ENCODE measurements around the gene RUNX1.
A peak's percentile ranks its signal among the peaks of the same experiment; 100 is the strongest.

Gene RUNX1

DNA sequence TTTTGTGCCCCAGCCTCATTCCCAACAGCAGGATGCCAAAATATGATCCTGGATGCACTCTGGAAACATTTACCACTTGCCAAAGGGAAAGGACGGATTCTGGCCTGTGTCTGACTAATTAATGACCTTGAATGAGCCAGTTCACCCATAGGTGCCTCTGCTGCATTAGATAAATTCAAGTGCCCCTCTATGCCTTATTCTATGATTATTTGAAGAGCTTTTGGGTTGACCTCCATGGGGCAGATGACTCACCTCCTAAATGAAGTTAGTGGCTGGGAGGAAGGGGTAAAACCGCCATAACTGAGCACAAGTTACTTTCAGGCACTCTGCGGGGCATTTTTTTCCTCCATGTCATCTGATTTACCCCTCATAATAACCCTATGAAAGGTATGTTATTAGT is 282.2 kb downstream of the RUNX1 start:
- no peak for DNase-seq

DNA sequence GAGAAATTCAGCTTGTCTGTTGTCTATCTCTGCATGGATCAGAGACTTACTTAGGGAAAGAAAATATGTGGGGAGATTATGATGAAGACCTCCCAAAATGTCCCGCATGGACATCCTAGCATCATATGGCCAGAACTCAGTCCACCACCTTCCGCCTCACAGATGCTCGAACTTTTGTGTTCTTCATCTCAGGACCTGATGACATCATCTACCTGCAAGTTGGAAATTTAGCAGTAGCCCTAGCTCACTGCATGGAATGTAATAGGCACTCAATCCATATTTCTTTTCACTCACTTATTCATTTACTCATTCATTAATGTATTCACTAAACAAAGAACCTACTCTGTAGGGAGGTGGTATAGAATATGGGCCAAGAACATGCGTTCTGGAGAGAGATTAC is 283.5 kb downstream of the RUNX1 start:
- DNase-seq, result no peak

DNA sequence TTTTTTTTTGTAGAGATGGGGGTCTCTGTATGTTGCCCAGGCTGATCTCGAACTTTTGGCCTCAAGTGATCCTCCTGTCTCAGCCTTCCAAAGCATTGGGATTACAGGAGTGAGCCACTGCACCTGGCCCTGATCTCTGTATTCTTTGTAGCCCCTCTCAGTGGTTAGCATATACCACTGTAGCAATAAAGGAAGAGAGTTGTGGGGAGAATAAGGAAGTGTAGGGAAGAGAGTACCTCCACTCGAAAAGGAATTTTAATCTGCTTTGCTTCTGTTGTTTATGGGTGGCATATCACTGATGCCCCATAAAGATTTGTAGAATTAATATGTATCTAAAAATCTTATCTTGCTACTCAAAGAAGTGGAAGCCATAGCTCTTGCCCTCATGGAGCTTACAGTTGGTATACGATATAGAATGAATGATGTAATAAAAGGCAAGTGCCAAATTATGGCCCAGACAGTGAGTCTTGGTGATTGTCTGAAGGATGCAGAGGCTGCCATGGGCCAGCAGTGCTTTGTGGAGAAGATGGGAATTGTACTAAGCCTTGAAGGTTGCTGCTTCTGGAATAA is 284.3 kb downstream of the RUNX1 start:
- no peak for DNase-seq

DNA sequence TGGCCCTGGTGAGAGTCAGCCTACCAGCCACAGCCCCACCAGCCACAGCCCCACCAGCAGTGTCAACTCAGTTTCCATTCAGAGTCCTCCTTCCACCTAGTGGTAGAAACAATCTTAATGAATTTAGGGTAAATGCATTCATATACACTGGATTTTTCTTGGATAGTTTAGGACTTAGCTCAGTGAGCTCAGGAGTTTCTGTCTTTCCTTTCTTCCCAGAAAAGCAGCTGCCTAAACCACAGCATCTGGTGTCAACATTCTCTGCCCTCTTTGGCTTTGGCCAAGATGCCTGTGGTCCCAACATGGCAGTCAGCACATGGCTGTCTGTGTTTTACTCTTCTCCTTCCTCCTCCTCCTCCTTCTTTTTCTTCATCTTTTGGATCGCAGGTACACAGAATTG is 286.3 kb downstream of the RUNX1 start:
- DNase-seq, result no peak

DNA sequence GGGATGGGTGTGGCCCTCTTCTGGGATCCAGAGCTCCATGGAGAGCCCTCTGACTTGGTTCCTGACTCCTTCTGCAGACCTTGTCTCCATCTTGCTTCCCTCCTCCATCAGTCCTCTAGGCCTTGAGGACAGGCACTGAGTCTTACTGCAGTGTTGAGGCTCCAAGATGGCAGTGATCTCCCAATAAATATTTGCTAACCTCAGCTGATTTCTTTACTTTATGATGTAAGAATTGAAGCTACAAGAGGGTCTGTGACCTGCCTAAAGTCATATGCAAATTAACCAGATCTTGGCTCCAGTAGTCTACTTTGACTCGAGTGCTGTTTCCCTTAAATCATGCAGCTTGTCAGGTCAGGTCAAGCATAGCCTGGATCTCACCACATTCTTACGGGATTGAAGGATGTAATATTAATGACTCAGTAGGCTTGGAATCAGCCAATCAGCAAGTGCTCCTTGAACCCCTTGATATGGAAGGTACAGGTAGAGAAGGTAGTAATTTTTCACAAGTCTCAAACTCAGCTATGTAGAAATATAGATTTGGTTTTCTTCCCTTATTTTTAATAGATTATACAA is 287.3 kb downstream of the RUNX1 start:
- no peak for DNase-seq

DNA sequence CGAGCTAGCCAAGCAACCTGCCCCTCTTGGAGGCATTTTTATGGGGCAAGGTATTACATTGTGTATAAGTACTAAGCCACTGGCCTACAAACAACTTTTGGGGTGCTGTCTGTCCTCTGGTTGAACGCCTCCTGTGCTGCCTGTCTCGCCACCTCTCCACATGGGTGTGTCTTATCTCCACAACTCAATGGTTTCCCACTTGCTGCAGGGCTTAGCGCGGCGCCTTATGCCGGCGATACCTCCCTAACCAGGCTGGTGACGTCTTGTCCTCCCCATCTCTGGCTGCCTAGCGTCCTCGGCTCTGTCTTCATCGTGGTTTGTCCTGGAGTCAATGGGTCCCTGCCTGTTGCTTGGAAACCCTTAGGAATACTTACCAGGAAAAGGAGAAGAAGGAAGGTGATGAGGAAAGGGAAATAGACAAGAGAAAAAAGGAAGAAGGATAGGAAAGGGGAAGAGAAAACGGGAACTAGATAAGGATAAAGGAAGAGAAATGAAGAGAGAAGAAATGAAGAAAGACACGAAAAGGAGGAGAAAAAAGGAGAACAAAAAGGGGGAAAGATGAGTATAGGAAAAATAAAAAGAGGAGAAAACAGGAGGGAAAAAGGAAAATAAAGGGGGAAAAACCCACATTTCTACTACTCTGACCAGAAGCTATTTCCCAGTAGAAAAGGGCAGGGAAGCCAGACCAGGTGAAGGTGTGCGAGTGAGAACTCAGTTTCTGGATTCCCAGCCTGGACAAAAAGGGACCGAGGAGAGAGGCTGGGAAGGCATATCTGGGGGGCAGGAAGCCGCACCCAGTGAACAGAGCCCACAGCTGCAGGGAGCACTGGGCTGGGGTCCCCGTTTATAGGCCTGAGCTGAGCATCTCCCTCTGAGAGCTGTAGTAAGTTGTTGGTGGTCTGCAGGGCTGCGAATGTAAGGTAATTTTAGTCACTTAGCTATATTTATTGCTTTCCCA is 294.1 kb downstream of the RUNX1 start:
- DNase-seq, result no peak

DNA sequence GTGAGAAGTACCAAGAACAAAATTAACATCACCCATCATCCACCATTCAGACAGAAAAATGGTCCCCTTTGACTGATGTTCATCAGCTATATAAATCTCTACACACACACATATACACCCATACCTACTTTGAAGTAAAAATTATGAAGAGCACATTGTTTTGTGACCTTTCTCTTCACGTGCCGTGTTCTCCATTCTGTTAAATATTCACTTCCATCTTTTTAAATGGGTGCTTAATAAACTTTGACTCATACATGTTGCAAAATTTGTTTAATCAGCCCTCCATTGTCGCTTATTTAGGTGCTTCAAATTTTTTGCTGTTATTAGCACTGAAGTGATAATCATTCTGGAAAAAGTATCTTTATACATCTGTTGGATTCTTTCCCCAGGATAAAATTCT is 300.2 kb downstream of the RUNX1 start:
- no peak for DNase-seq

DNA sequence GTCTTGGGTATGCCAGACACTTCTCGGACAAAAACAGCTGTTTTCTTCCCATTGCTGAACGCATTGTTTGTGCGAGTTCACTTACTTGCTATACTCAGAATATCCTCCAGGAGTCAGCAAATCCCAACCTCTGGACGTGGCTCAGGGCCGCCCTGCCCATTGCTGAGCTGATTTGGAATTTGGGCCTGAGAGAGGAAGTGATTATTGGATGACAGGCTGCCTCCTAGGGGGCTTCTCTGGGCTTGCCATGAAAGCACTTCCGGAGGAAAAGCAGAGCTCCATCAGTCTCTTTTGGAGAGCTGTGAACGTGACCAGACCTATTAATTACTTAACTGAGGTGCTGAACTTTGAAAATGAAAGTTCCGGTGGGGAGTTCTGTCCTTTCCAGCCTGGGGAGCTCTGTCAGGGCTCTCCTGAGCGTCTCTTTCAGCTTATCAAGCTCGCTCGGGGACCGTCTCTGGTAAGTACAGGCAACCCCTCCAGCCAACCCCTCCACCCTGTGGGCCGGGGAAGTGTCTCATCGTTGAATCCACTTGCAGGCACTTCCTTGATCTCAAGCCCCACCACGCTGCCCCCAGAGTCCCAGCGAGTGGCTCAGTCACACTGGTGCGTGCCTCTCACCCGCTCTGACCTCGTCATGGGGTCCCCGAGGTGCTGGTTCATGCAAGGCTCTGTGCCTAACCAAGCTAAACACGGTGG is 303.4 kb downstream of the RUNX1 start:
- peak; percentile 34 to 45 for DNase-seq

DNA sequence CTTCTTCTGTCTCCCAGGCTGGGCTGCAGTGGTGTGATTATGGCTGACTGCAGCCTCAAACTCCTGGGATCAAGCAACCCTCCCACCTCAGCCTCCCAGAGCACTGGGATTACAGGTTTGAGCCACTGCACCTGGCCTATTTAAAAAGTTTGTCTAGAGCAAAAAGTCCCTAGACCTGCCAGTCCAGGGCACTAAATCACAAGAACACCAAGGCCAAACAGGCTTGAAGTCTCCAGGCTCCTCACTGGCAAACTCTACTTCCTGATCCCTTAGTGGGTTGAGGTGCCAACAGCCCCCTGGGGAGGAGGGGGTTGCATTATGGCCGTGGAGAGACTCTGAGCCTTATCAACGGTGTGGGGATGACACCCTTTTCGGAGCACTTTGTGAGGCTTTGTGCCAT is 304.3 kb downstream of the RUNX1 start:
- no peak for DNase-seq

DNA sequence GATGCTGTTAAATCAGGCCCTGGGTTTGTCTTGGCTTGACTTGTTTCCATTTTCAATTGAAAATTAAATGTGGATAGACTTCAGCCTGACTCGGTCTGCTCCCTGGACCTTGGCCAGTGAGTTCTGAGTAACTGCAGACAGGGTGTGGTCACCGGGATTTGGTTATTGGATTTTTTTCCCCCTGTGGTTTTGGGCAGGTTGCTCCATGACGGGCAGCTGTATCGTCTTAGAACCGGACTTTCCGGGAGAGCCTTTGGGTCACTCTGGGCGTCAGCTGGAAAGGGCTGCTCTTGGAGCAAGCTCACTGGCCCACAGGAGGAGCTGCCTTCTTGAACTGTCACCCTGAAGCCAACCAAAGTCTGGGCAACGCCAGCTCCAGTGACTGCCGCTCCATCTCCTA is 305.3 kb downstream of the RUNX1 start:
- no peak for DNase-seq

DNA sequence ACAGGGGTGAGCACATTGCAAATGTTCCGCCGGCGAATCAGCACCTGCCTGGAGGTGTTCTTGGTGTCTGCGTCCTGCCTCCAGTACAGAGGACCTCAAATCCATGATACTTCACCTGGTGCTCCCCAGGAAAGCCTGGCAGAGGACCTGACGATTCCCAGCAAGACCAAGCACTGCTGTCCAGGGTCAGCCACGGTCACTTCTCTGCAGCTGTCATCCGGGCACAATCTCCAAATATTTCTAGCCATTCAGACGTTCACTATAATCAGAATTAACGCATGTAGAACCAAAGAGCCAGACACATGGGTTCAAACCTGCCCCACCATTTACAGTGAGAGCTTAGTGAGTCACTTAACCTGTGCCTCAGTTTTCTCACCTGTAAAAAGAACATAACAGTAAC is 305.8 kb downstream of the RUNX1 start:
- no peak for DNase-seq

DNA sequence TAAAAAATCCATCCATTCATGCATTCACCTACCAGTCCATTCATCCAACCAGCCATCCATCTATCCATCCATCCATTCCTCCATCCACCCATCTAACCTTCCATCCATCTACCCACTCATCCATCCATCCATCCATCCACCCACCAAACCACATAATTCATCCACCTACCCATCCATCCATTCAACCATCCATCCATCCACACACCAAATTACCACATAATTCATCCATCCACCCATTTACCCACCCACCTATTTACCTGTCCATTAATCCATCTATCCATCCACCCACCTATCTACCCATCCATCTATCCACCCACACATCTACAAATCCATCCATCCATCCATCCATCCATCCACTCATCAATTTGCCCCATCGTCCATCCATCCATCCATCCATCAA is 308.9 kb downstream of the RUNX1 start:
- DNase-seq, result no peak

Measured in activated CD4-positive, alpha-beta T cell treated with anti-CD3 and anti-CD28 coated beads, Interleukin-2, amount 50 U/mL, for 4 hours (primary cell).